HCT116 (cell line): Measurements from ENCODE around the gene DAGLA.

ENCODE experiments used
- CTCF ChIP-seq, 3 experiments: fragments of 200-600 bp in 1 of 3; sonication (generic) in 1 of 3; IDR thresholded peaks in 2 of 3; conservative IDR thresholded peaks in 1 of 3; 2 replicates each; pipeline ENCODE4 v1.5.1; 2012 to 2017; ENCODE audit warnings: low read depth in 2 of 3, low read length in 2 of 3, antibody characterized with exemption in 1 of 3, borderline replicate concordance in 1 of 3, control low read depth in 1 of 3, mild to moderate bottlenecking in 1 of 3, mixed read lengths in 1 of 3, mixed run types in 1 of 3, moderate library complexity in 1 of 3; ENCODE audit not compliant: insufficient read depth in 1 of 3
- EZH2 ChIP-seq: fragments of 200-600 bp; sonication (generic); IDR thresholded peaks from 2 replicates; pipeline ENCODE4 v1.6.1; 2017; ENCODE audit warnings: antibody characterized with exemption, mixed run types
- POLR2A ChIP-seq: IDR thresholded peaks from 2 replicates; pipeline ENCODE4 v1.7.0; 2011; ENCODE audit warnings: borderline replicate concordance; ENCODE audit not compliant: insufficient read depth, insufficient read length; ENCODE audit errors: extremely low read depth
- POLR2AphosphoS5 ChIP-seq: IDR thresholded peaks from 2 replicates; pipeline ENCODE4 v1.6.1; 2011; ENCODE audit warnings: mild to moderate bottlenecking, low read depth, low read length, moderate library complexity
- REST ChIP-seq: IDR thresholded peaks from 2 replicates; pipeline ENCODE4 v1.6.1; 2012; ENCODE audit warnings: low read depth
- YY1 ChIP-seq: IDR thresholded peaks from 2 replicates; pipeline ENCODE4 v1.6.1; 2011; ENCODE audit warnings: low read length, low read depth, moderate library complexity, mild to moderate bottlenecking; ENCODE audit not compliant: insufficient replicate concordance; ENCODE audit errors: extremely low read depth
- ZNF274 ChIP-seq: fragments of 200-500 bp; sonication (Bioruptor generic); IDR thresholded peaks from 2 replicates; pipeline ENCODE4 v1.6.1; 2014; ENCODE audit warnings: mild to moderate bottlenecking, low read depth, low read length, inconsistent platforms
- TF ChIP-seq, protein P1 (sequence below): IDR thresholded peaks from 2 replicates; pipeline ENCODE4 v1.6.1; 2012

DNA sequence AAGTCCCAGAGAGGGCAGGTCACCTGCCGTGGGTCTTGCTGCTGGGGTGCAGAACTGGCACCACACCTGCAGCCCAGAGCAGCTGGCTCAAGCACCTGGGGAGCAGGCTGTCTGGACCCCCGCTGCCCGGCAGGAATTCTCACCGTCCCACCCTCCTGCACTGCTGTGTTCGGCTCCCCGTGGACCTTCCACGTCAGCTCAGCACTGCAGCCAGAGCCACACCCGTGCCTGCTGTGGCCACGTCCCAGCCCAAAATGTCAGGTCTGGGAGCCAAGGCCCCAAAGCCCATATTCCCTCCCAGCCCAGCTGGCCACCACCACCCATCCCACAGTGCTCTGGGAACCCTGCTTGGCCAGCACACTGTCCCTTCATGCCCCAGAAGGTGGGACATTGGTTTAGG, 44.2 kb downstream of the DAGLA start:
- TF ChIP-seq EZH2 = no peak
- TF ChIP-seq POLR2AphosphoS5 = no peak
- TF ChIP-seq CTCF (IDR thresholded peaks at IDR 0.05 in 2 of 3, conservative IDR thresholded peaks at IDR 0.05 in 1 of 3; ENCODE audit: borderline replicate concordance in 1 of 3, insufficient read depth in 1 of 3, low read depth in 2 of 3, low read length in 2 of 3) = no peak
- no peak for TF ChIP-seq POLR2A
- no peak for TF ChIP-seq ZNF274
- TF ChIP-seq, protein P1, sequence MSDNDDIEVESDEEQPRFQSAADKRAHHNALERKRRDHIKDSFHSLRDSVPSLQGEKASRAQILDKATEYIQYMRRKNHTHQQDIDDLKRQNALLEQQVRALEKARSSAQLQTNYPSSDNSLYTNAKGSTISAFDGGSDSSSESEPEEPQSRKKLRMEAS = no peak
- no peak for TF ChIP-seq REST
- TF ChIP-seq YY1 = no peak
